GM15510 (cell line): ENCODE results near the gene FASN.

ENCODE experiments used
- POLR2A ChIP-seq: IDR thresholded peaks from 3 replicates; pipeline ENCODE4 v1.6.1; 2011; ENCODE audit warnings: borderline replicate concordance; ENCODE audit not compliant: insufficient read length; ENCODE audit errors: extremely low read depth

FASN gene

GRCh38 chr17:82105882-82106687 lies 8.0 kb upstream of the FASN start:
- TF ChIP-seq POLR2A, result peak; percentile 93

GRCh38 chr17:82105417-82105881 lies 7.4 kb upstream of the FASN start:
- no peak for TF ChIP-seq POLR2A

- TF ChIP-seq POLR2A, result peak; percentile 12
These were observed 6.9 kb upstream of the FASN start for GRCh38 chr17:82104797-82105416.

GRCh38 chr17:82103553-82104451 lies 5.8 kb upstream of the FASN start:
- peak; percentile 7 for TF ChIP-seq POLR2A

- no peak for TF ChIP-seq POLR2A
These were observed 4.0 kb upstream of the FASN start for GRCh38 chr17:82101767-82102679.

- no peak for TF ChIP-seq POLR2A
These were observed 3.3 kb upstream of the FASN start for GRCh38 chr17:82101301-82101715.

- TF ChIP-seq POLR2A, result no peak
These were observed 2.7 kb upstream of the FASN start for GRCh38 chr17:82100502-82101298.

- TF ChIP-seq POLR2A, result peak; percentile 53
These were observed 1.1 kb upstream of the FASN start for GRCh38 chr17:82098939-82099763.

GRCh38 chr17:82097919-82098168 lies 192 bp downstream of the FASN start:
- TF ChIP-seq POLR2A, result no peak

- peak; percentile 18 for TF ChIP-seq POLR2A
These were observed 685 bp downstream of the FASN start for GRCh38 chr17:82097184-82097918.

GRCh38 chr17:82096709-82097183 lies 1.3 kb downstream of the FASN start:
- TF ChIP-seq POLR2A, result no peak

GRCh38 chr17:82095777-82096708 lies 2.0 kb downstream of the FASN start:
- no peak for TF ChIP-seq POLR2A
